HL-60 (cell line): ENCODE data around the gene ADAM33.

Source experiments
- CTCF ChIP-seq: IDR thresholded peaks from one replicate; pipeline ENCODE4 v1.5.1; 2011; ENCODE audit warnings: low read length, control low read depth, inconsistent platforms; ENCODE audit not compliant: insufficient read depth
- GABPA ChIP-seq: IDR thresholded peaks from 2 replicates; pipeline ENCODE4 v1.6.1; 2012; ENCODE audit warnings: low read depth
- POLR2AphosphoS5 ChIP-seq: IDR thresholded peaks from 2 replicates; pipeline ENCODE4 v1.6.1; 2012; ENCODE audit warnings: low read depth
- REST ChIP-seq: IDR thresholded peaks from 2 replicates; pipeline ENCODE4 v1.6.1; 2012; ENCODE audit warnings: low read depth; ENCODE audit not compliant: insufficient replicate concordance
- SPI1 ChIP-seq: IDR thresholded peaks from 2 replicates; pipeline ENCODE4 v1.6.1; 2012; ENCODE audit warnings: low read depth, mild to moderate bottlenecking, borderline replicate concordance

DNA sequence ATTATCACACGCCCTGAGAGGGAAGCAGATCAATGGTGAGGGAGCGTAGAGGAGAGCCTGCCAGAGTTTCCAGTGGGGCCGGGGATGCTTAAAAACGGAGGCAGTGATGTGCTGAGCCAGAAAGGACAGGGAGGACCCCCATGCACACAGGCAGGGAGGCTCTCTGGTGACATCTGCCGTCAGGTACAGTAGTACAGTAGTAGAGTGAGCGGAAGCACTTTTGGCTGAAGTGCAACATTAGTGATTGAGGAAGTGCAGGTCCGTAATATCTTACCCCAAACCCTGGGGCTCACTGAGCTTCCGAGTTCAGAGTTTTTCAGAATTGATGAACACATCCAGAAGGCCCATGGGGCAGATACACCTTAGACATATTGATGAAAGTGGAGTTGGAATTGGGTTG, 60.7 kb downstream of the ADAM33 start:
- TF ChIP-seq REST, result no peak
- no peak for TF ChIP-seq POLR2AphosphoS5
- no peak for TF ChIP-seq CTCF
- no peak for TF ChIP-seq GABPA
- TF ChIP-seq SPI1, result peak; percentile 92
